A549 (cell line): Measurements from ENCODE around the gene ALPK3. TPM values are rescaled to one million over a fixed set of nuclear protein-coding genes. Genes with fewer than 3 reads are reported as not detected.

ENCODE experiments used
- ATAC-seq, 2 experiments: fragments of 200-7000 bp in 1 of 2; fragments of >200 bp in 1 of 2; cut with Nextera tagmentation in 1 of 2; cut with Tn5 transposase in 1 of 2; 3 replicates each; pipeline versions ENCODE4 v1.8.0 to v1.9.1; 2018 to 2020; ENCODE audit warnings: mild to moderate bottlenecking in 1 of 2, moderate library complexity in 1 of 2
- CTCF ChIA-PET: fragments of 300-600 bp; sonication (Branson Sonifier 250); formaldehyde crosslinking; extraction: SDS; loops from one replicate; lab custom pipeline; 2021; ENCODE audit warnings: antibody characterized with exemption, inconsistent platforms; lab: Yijun Ruan, JAX
- POLR2A ChIA-PET: fragments of 350-600 bp; formaldehyde crosslinking; extraction: SDS; loops from one replicate; lab custom pipeline; 2021; ENCODE audit warnings: antibody characterized with exemption, inconsistent platforms; lab: Yijun Ruan, JAX
- DNase-seq, 2 experiments: peaks; one replicate each; pipeline versions ENCODE4 v3.0.0 to v3.0.0-alpha.2; 2011 to 2016; ENCODE audit warnings: low read depth in 1 of 2, low spot score in 1 of 2
- FAIRE-seq: peaks from 2 replicates; lab custom pipeline; 2011; peaks lifted over from hg19 to GRCh38; lab: Jason Lieb, UNC
- H3K27ac ChIP-seq, 2 experiments: fragments of >200 bp; sonication (Bioruptor Twin); formaldehyde crosslinking; 3 replicates each; pipeline ENCODE4 v1.5.1; 2016 to 2017
- H3K4me1 ChIP-seq: fragments of >200 bp; sonication (Bioruptor Twin); formaldehyde crosslinking; 3 replicates; pipeline ENCODE4 v1.6.1; 2016
- H3K4me2 ChIP-seq: fragments of >200 bp; sonication (Bioruptor Twin); formaldehyde crosslinking; 3 replicates; pipeline ENCODE4 v1.6.1; 2016
- H3K4me3 ChIP-seq: fragments of >200 bp; sonication (Bioruptor Twin); formaldehyde crosslinking; 3 replicates; pipeline ENCODE4 v1.5.1; 2016
- H3K9me3 ChIP-seq: fragments of >200 bp; sonication (Bioruptor Twin); formaldehyde crosslinking; 3 replicates; pipeline ENCODE4 v1.6.1; 2016
- CBX2 ChIP-seq: fragments of 200-600 bp; sonication (generic); IDR thresholded peaks from 2 replicates; pipeline ENCODE4 v1.6.1; 2016; ENCODE audit warnings: low read depth, mild to moderate bottlenecking, borderline replicate concordance
- CEBPB ChIP-seq, 2 experiments: fragments of >200 bp in 1 of 2; sonication (Bioruptor Twin) in 1 of 2; formaldehyde crosslinking in 1 of 2; IDR thresholded peaks; 2 replicates each; pipeline ENCODE4 v1.6.1; 2012 to 2016
- CHD2 ChIP-seq: fragments of 150-350 bp; IDR thresholded peaks from 2 replicates; pipeline ENCODE4 v1.6.1; 2014; ENCODE audit warnings: low read length; ENCODE audit not compliant: partially characterized antibody
- EHF ChIP-seq: fragments of 250-450 bp; sonication (Bioruptor Pico); IDR thresholded peaks from 2 replicates; pipeline ENCODE4 v1.5.0; 2020; ENCODE audit warnings: mild to moderate bottlenecking
- EHMT2 ChIP-seq: fragments of 200-600 bp; sonication (generic); IDR thresholded peaks from 2 replicates; pipeline ENCODE4 v1.6.1; 2016; ENCODE audit warnings: antibody characterized with exemption, low read depth, mild to moderate bottlenecking, moderate library complexity
- EP300 ChIP-seq, 2 experiments: fragments of >200 bp; sonication (Bioruptor Twin); formaldehyde crosslinking; IDR thresholded peaks; 2 replicates in 1 of 2; 3 replicates in 1 of 2; pipeline ENCODE4 v1.6.1; 2016 to 2017
- FOSB ChIP-seq: fragments of 250-450 bp; sonication (Bioruptor Pico); IDR thresholded peaks from 2 replicates; pipeline ENCODE4 v1.5.0; 2020; ENCODE audit warnings: mild to moderate bottlenecking, moderate library complexity
- FOXS1 ChIP-seq: fragments of 250-450 bp; sonication (Bioruptor Pico); IDR thresholded peaks from 2 replicates; pipeline ENCODE4 v1.5.0; 2020; ENCODE audit warnings: mild to moderate bottlenecking, moderate library complexity
- HDAC2 ChIP-seq: fragments of 200-600 bp; sonication (generic); IDR thresholded peaks from 2 replicates; pipeline ENCODE4 v1.6.1; 2016
- HOXA7 ChIP-seq: fragments of 250-450 bp; sonication (Bioruptor Pico); IDR thresholded peaks from 2 replicates; pipeline ENCODE4 v1.5.0; 2020; ENCODE audit warnings: mild to moderate bottlenecking, moderate library complexity
- HOXB5 ChIP-seq: fragments of 250-450 bp; sonication (Bioruptor Pico); IDR thresholded peaks from 2 replicates; pipeline ENCODE4 v1.5.0; 2020; ENCODE audit warnings: mild to moderate bottlenecking, moderate library complexity
- KDM5A ChIP-seq: fragments of 200-600 bp; sonication (generic); IDR thresholded peaks from 2 replicates; pipeline ENCODE4 v1.6.1; 2016; ENCODE audit warnings: antibody characterized with exemption, mild to moderate bottlenecking
- NFE2L2 ChIP-seq: fragments of 150-350 bp; conservative IDR thresholded peaks from 2 replicates; pipeline ENCODE4 v1.6.1; 2014; ENCODE audit warnings: low read length
- RCOR1 ChIP-seq: fragments of 150-350 bp; IDR thresholded peaks from 2 replicates; pipeline ENCODE4 v1.6.1; 2014; ENCODE audit warnings: antibody characterized with exemption, low read length, low read depth
- RFX5 ChIP-seq: fragments of 450-650 bp; IDR thresholded peaks from 2 replicates; pipeline ENCODE4 v1.7.1; 2014; ENCODE audit warnings: antibody characterized with exemption, mild to moderate bottlenecking, moderate library complexity
- RNF2 ChIP-seq: fragments of 200-600 bp; sonication (generic); IDR thresholded peaks from 2 replicates; pipeline ENCODE4 v1.6.1; 2016; ENCODE audit warnings: low read depth, mild to moderate bottlenecking, antibody characterized with exemption, moderate library complexity, borderline replicate concordance
- TP53 ChIP-seq: fragments of 250-450 bp; sonication (Bioruptor Pico); IDR thresholded peaks from 2 replicates; pipeline ENCODE4 v1.5.0; 2021; ENCODE audit warnings: mild to moderate bottlenecking, moderate library complexity
- WGBS: methylation state at CpG from one replicate; pipeline ENCODE4 v1.1.6; 2017; ENCODE audit errors: missing lambda C conversion rate; 5-methylcytosine and 5-hydroxymethylcytosine counted together
- polyA plus RNA-seq, 4 experiments: library from polyadenylated mRNA; depleted of rRNA in 3 of 4; stranded (reverse); fragments of >200 nt; fragmentation: RNase III in 1 of 4; extraction: RNeasy Plus Mini Kit Qiagen cat#74134 plus additional on column Dnase treatment in 1 of 4; gene quantifications; 2 replicates in 3 of 4; 3 replicates in 1 of 4; pipeline ENCODE4 v1.2.3, GENCODE V29; 2011 to 2017
- TF ChIP-seq, protein P1 (sequence below): fragments of 150-350 bp; IDR thresholded peaks from 2 replicates; pipeline ENCODE4 v1.6.1; 2014; ENCODE audit warnings: low read depth, mild to moderate bottlenecking, low read length
- TF ChIP-seq, protein P2 (sequence below): IDR thresholded peaks from 2 replicates; pipeline ENCODE4 v1.6.1; 2012; ENCODE audit warnings: low read depth, borderline replicate concordance
- TF ChIP-seq, protein P3 (sequence below): IDR thresholded peaks from 2 replicates; pipeline ENCODE4 v1.6.1; 2012
- TF ChIP-seq, protein P4 (sequence below): fragments of >200 bp; sonication (Bioruptor Twin); formaldehyde crosslinking; IDR thresholded peaks from 2 replicates; pipeline ENCODE4 v1.6.1; 2016
- TF ChIP-seq, protein P5 (sequence below): fragments of 450-650 bp; IDR thresholded peaks from 2 replicates; pipeline ENCODE4 v1.6.1; 2014; ENCODE audit warnings: antibody characterized with exemption

ALPK3 gene
- polyA plus RNA-seq, 2 of the 4 experiments (the other 2 are of a cell fraction), result 0.26 to 0.30 TPM

DNA sequence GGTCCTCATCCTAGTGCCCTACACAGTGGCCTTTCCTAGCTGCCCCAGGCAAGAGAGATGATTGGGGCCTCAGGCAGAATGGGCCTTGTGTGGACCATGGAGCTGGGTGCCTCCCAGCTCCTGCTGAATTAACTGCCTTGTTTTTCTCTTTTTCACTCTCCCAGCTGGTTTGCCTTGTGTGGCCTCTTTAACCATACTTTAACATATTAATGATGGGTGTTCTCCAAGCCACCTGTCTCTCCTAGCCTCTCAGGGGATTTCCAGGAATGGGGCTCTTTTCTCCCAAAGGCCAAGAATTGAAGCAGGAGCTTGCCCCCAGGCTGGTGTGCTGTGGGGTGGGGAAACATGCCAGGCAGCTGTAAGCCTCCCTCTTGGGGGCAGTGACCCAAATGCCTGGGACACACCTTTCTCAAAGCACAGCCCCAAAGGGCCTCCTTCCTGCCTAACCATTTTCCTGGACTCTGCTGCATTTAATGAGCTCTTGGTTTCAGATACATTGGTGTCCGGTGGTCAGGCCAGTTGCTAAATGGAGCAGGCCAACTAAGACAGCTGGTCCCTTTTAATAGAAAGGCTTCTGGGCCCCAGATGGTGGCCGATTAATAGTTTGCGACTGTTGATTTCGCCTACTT is 5.6 kb downstream of the ALPK3 start:
- TF ChIP-seq CHD2, result no peak
- no peak for TF ChIP-seq FOXS1
- no peak for TF ChIP-seq RCOR1
- no peak for TF ChIP-seq HOXA7 (CRISPR knock-in tag)
- H3K4me1 ChIP-seq, result peaks cover 22% of the 10 kb centered on the region
- DNase-seq (no peak), ATAC-seq (no peak), FAIRE-seq (no peak)
- ChIA-PET CTCF (interaction anchor here (0.6 to 2.1 kb wide), 8 partner anchors 9 to 263 kb away, joined by 3 to 9 read pairs (median 4); no protein-coding TSS in a partner anchor), POLR2A (interaction anchor here (1.2 kb wide), 1 partner anchor 164 kb away, joined by 3 read pairs; no protein-coding TSS in a partner anchor)
- H3K4me3 ChIP-seq, result no peak overlapping the region
- H3K27ac ChIP-seq, result no peak overlapping the region
- 93% methylated on average over 4 of the region's 4 CpGs for WGBS
- no peak overlapping the region for H3K4me2 ChIP-seq
- no peaks in the 10 kb centered on the region for H3K9me3 ChIP-seq

DNA sequence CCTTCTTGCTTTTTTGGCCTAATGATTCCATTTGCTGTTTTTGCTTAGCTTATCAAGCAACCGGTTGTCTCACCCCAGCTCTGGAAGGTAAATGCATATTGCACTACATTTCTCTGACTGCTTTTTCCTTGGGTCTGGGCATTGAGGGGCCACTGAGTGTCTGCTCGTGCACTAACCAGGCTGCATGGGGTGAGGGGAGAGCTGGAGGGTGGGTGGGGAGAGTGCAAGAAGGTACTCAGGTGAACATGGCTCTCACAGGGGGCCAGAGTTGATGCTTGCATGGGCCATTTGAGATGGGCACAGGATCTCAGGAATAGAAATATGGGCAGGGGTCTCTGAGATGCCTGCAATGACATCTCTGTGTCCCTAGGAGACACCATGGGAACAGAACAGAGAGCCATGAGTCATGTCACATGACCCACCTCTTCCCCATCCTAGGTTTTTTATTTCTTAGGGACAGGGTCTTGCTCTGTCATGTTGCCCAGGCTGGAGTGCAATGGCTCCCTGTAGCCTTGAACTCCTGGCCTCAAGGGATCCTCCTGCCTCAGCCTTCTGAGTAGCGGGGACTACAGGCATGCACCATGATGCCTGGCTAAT is 6.2 kb downstream of the ALPK3 start:
- CTCF ChIA-PET, result interaction anchor here (0.9 to 2.1 kb wide), 6 partner anchors 11 to 222 kb away, joined by 3 to 9 read pairs (median 4); no protein-coding TSS in a partner anchor
- peaks cover 16% of the 10 kb centered on the region for H3K4me1 ChIP-seq
- no peak for FAIRE-seq

DNA sequence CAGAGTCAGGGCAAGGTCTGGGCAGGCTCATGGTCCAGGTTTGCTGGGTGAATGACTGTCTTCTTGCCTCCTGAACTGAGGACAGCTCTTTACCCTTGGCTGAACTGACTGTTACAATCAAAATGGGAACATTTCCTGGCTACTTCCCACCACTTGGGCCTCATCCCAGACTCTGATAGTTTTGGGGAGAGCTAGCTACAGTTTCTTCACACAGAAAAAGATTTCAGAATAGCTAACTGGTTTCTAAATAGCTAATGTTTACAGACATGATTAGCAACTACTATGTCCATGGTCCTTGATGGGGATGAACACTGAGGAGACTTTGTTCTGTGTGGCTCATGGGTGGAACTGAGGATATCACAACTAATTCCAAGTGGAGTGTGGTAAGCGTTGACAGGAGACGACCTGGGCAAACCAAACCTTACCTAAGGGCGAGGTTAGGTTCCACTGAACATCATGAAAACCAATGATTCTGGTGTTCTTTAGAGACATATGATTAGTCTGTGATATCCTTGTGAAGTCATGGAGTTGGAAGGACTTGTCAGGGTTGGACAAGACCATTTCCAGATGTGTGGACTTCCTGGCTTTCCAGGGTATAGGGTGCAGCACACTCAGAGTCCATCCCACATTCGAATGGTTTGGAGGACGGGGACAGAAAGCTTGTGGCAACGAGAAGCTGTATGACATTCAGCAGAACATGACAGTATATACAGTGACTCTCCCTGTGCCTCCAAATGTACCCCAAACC is 7.3 kb downstream of the ALPK3 start:
- ATAC-seq (no peak), FAIRE-seq (no peak), DNase-seq (no peak)
- H3K27ac ChIP-seq, result no peak overlapping the region
- H3K4me3 ChIP-seq, result no peak overlapping the region
- no peaks in the 10 kb centered on the region for H3K9me3 ChIP-seq
- H3K4me2 ChIP-seq, result no peak overlapping the region
- WGBS, result 66% methylated on average over 6 of the region's 6 CpGs
- ChIA-PET CTCF (interaction anchor here (0.7 to 2.1 kb wide), 6 partner anchors 12 to 220 kb away, joined by 3 to 14 read pairs (median 4); no protein-coding TSS in a partner anchor), POLR2A (no interaction called here)
- H3K4me1 ChIP-seq, result peaks cover 6% of the 10 kb centered on the region
- TF ChIP-seq RFX5 (no peak), HOXB5 (CRISPR knock-in tag) (no peak), RNF2 (no peak), EP300 (IDR thresholded peaks at IDR 0.05) (no peak), CBX2 (no peak), HDAC2 (no peak), TP53 (CRISPR knock-in tag) (no peak), KDM5A (no peak), NFE2L2 (no peak), CEBPB (IDR thresholded peaks at IDR 0.05) (no peak), EHMT2 (no peak), FOSB (CRISPR knock-in tag) (no peak)
- TF ChIP-seq, protein P1, sequence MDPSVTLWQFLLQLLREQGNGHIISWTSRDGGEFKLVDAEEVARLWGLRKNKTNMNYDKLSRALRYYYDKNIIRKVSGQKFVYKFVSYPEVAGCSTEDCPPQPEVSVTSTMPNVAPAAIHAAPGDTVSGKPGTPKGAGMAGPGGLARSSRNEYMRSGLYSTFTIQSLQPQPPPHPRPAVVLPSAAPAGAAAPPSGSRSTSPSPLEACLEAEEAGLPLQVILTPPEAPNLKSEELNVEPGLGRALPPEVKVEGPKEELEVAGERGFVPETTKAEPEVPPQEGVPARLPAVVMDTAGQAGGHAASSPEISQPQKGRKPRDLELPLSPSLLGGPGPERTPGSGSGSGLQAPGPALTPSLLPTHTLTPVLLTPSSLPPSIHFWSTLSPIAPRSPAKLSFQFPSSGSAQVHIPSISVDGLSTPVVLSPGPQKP, result no peak
- TF ChIP-seq, protein P2, sequence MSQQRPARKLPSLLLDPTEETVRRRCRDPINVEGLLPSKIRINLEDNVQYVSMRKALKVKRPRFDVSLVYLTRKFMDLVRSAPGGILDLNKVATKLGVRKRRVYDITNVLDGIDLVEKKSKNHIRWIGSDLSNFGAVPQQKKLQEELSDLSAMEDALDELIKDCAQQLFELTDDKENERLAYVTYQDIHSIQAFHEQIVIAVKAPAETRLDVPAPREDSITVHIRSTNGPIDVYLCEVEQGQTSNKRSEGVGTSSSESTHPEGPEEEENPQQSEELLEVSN, result no peak
- TF ChIP-seq, protein P3, sequence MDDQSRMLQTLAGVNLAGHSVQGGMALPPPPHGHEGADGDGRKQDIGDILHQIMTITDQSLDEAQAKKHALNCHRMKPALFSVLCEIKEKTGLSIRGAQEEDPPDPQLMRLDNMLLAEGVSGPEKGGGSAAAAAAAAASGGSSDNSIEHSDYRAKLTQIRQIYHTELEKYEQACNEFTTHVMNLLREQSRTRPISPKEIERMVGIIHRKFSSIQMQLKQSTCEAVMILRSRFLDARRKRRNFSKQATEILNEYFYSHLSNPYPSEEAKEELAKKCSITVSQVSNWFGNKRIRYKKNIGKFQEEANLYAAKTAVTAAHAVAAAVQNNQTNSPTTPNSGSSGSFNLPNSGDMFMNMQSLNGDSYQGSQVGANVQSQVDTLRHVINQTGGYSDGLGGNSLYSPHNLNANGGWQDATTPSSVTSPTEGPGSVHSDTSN, result no peak
- TF ChIP-seq, protein P4, sequence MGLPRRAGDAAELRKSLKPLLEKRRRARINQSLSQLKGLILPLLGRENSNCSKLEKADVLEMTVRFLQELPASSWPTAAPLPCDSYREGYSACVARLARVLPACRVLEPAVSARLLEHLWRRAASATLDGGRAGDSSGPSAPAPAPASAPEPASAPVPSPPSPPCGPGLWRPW, result no peak

More for the DNA sequence above, 6.2 kb downstream of the ALPK3 start:
- DNase-seq (no peak), ATAC-seq (no peak)
- TF ChIP-seq, protein P5, sequence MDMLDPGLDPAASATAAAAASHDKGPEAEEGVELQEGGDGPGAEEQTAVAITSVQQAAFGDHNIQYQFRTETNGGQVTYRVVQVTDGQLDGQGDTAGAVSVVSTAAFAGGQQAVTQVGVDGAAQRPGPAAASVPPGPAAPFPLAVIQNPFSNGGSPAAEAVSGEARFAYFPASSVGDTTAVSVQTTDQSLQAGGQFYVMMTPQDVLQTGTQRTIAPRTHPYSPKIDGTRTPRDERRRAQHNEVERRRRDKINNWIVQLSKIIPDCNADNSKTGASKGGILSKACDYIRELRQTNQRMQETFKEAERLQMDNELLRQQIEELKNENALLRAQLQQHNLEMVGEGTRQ, result 0 out of 2 replicates have a peak, but pooled peaks have one; percentile 29
- TF ChIP-seq EHF (CRISPR knock-in tag), result no peak
- POLR2A ChIA-PET, result interaction anchor here (1.2 kb wide), 1 partner anchor 165 kb away, joined by 3 read pairs; no protein-coding TSS in a partner anchor
- Histone ChIP-seq H3K4me2 (no peak overlapping the region), H3K4me3 (no peak overlapping the region), H3K9me3 (no peaks in the 10 kb centered on the region), H3K27ac (no peak overlapping the region)
- 91% methylated on average over 3 of the region's 3 CpGs for WGBS
